Parathyroid adenoma (tissue), 2 donors: ENCODE data around the gene MRRF.

Source experiments
- H2AFZ ChIP-seq: fragments of 300-600 bp; sonication (generic); one replicate; pipeline ENCODE4 v1.7.0; 2017; ENCODE audit warnings: antibody characterized with exemption, mild to moderate bottlenecking
- H3K27ac ChIP-seq: fragments of 300-600 bp; sonication (generic); one replicate; pipeline ENCODE4 v1.7.0; 2017
- H3K27me3 ChIP-seq: fragments of 300-600 bp; sonication (generic); one replicate; pipeline ENCODE4 v1.7.0; 2017; ENCODE audit warnings: low read length; ENCODE audit not compliant: control insufficient read depth, insufficient read depth
- H3K36me3 ChIP-seq: fragments of 300-600 bp; sonication (generic); one replicate; pipeline ENCODE4 v1.7.0; 2017; ENCODE audit warnings: low read length; ENCODE audit not compliant: control insufficient read depth, insufficient read depth
- H3K4me1 ChIP-seq: fragments of 300-600 bp; sonication (generic); one replicate; pipeline ENCODE4 v1.7.0; 2017; ENCODE audit warnings: control low read depth
- H3K4me2 ChIP-seq: fragments of 300-600 bp; sonication (generic); one replicate; pipeline ENCODE4 v1.7.0; 2017; ENCODE audit warnings: low read length
- H3K4me3 ChIP-seq: fragments of 300-600 bp; sonication (generic); one replicate; pipeline ENCODE4 v1.7.0; 2017; ENCODE audit warnings: low read depth, low read length
- H3K79me2 ChIP-seq: fragments of 300-600 bp; sonication (generic); one replicate; pipeline ENCODE4 v1.7.0; 2017; ENCODE audit warnings: control low read depth
- H3K9ac ChIP-seq: fragments of 300-600 bp; sonication (generic); one replicate; pipeline ENCODE4 v1.7.0; 2017; ENCODE audit warnings: mild to moderate bottlenecking
- H3K9me3 ChIP-seq: fragments of 300-600 bp; sonication (generic); one replicate; pipeline ENCODE4 v1.7.0; 2017; ENCODE audit warnings: low read length; ENCODE audit not compliant: control insufficient read depth
- CTCF ChIP-seq: fragments of 300-600 bp; sonication (generic); IDR thresholded peaks from one replicate; pipeline ENCODE4 v1.7.0; 2017; ENCODE audit warnings: antibody characterized with exemption, mild to moderate bottlenecking
- donor health status: primary hyperparathyroidism.

The MRRF gene

GRCh38 chr9:122217640-122218039 lies 47.0 kb upstream of the MRRF start:
- Histone ChIP-seq H3K27ac (no peak overlapping the region), H3K79me2 (no peaks in the 10 kb centered on the region), H3K27me3 (peaks cover 5% of the 10 kb centered on the region), H3K4me2 (no peak overlapping the region), H3K9me3 (no peaks in the 10 kb centered on the region), H3K36me3 (no peaks in the 10 kb centered on the region), H3K4me1 (no peaks in the 10 kb centered on the region), H3K9ac (no peak overlapping the region), H3K4me3 (no peak overlapping the region), H2AFZ (no peak overlapping the region)
- TF ChIP-seq CTCF: no peak

- Histone ChIP-seq H2AFZ (no peak overlapping the region), H3K4me1 (no peaks in the 10 kb centered on the region), H3K9me3 (no peaks in the 10 kb centered on the region), H3K27ac (no peak overlapping the region), H3K9ac (no peak overlapping the region), H3K79me2 (no peaks in the 10 kb centered on the region), H3K36me3 (no peaks in the 10 kb centered on the region), H3K4me3 (no peak overlapping the region), H3K4me2 (peak overlapping the region; percentile 61), H3K27me3 (peaks cover 5% of the 10 kb centered on the region)
- TF ChIP-seq CTCF: no peak
Observed at GRCh38 chr9:122218071-122218934, 46.4 kb upstream of the MRRF start.

DNA sequence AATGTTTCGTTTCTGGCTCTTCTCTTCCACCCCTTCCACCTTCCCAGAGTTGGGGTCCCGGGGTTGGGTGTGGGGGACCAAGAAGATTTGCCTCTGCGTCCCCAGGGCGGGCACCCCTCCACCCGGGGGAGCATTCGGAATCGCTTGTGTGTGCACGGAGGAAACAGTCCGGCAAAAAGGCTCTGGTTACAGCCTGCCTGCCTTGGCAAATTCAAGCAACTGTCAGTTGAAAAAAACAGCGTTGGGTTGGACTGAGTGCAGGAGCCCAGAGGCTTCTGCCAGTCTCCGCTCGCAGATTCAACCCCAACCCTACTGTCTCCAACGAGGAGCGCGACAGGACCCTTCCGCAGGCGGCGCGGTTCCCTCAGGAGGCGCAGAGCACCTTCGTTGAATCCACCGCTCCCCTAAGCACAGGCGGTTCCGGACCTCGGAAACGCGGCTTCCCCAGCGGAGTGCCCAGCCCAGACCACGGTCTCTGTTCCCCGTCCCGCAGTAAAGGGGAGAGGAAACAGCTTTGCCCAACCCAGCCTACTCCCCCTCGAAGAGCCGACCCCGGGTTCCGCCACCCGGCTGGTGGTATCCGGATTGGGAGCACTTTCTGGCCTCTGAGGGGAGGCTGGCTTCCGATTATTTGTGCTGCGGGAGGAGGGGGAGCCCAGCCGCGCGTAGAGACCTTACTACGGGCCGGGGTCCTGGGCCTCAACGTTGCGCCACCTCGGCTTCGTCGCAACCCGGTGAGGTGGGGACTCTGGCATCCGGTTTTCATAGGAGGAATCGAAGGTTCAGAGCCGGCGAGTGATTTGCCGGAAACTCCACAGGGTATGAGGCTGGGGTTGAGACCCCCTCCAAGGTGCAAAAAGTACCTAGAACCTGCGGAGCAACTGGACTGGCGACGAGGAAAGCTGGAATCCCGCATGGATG lies 45.5 kb upstream of the MRRF start:
- Histone ChIP-seq H3K9me3 (no peaks in the 10 kb centered on the region), H3K36me3 (no peaks in the 10 kb centered on the region), H3K4me1 (no peaks in the 10 kb centered on the region), H3K27ac (no peak overlapping the region), H3K79me2 (no peaks in the 10 kb centered on the region), H3K9ac (no peak overlapping the region), H3K4me2 (peak overlapping the region; percentile 61), H2AFZ (no peak overlapping the region), H3K27me3 (peaks cover 5% of the 10 kb centered on the region), H3K4me3 (peak overlapping the region; percentile 17)
- TF ChIP-seq CTCF: no peak

GRCh38 chr9:122219856-122220672 lies 44.6 kb upstream of the MRRF start:
- H3K9me3 ChIP-seq: no peaks in the 10 kb centered on the region
- no peak for TF ChIP-seq CTCF

More at GRCh38 chr9:122219856-122220672, 44.6 kb upstream of the MRRF start:
- no peaks in the 10 kb centered on the region for H3K4me1 ChIP-seq
- H3K27me3 ChIP-seq: peaks cover 5% of the 10 kb centered on the region
- H3K36me3 ChIP-seq: no peaks in the 10 kb centered on the region
- H3K9ac ChIP-seq: no peak overlapping the region
- H3K27ac ChIP-seq: no peak overlapping the region
- no peak overlapping the region for H2AFZ ChIP-seq
- H3K79me2 ChIP-seq: no peaks in the 10 kb centered on the region
- peak overlapping the region; percentile 61 for H3K4me2 ChIP-seq
- H3K4me3 ChIP-seq: no peak overlapping the region
